HG03575 (cell line): ENCODE data around the gene ADAM29.
"Not testable (repeated sequence)": the region's sequence is repeated elsewhere in the genome, so short reads cannot be mapped to it uniquely, and the experiment has no call there.

Experiments
- ATAC-seq: cut with Tn5 transposase; IDR thresholded peaks from one replicate; pipeline ENCODE4 v1.9.1; 2021; ENCODE audit not compliant: unreplicated experiment, insufficient number of reproducible peaks, low FRiP score; ENCODE audit errors: extremely low read depth

ADAM29 gene

GRCh38 chr4:174918058-174918457, at the start of gene ADAM29:
Gene ADAM29 (plus strand): TSS chr4:174918358. CDS start chr4:174975526, 57,168 bp downstream.
- ATAC-seq: no peak

GRCh38 chr4:174869339-174869738, 48.8 kb upstream of the ADAM29 start:
- ATAC-seq: no peak

DNA sequence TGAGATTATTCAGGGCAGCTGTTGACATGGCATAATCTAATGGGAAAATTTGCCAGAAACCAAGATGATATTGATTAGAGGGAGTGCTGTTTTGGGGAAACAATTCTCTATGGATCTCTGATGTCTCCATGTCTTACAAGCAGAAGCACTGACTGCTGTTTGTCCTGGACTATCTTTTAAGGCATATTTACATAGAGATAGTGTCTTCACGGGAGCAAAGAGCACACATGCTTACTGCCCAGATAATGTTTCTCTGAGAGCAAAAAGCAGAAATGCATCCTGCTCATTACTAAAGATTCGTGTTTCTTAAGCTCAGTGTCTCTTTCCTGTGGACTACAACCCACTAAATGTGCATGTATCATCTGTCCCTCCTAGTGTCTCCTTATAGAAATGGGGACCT, 47.8 kb upstream of the ADAM29 start:
- ATAC-seq: no peak

DNA sequence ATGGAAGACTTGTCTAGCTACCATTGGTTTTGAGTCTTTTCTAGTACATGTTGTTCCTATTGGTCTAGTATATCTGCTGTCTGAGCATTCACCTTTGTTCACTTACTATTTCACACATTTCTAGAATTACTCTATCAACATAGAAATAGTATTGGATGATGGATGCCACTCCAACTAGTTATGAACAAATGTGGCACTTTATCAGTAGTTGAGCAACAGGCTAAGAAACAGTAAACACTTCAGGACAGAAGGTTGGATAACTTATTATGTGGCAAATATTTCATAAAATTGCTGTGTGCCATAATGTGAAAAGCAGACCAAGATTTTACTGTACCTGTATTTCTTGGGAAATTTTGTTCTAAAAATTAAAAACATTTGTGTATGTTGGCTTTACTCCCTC, 46.8 kb upstream of the ADAM29 start:
- no peak for ATAC-seq

DNA sequence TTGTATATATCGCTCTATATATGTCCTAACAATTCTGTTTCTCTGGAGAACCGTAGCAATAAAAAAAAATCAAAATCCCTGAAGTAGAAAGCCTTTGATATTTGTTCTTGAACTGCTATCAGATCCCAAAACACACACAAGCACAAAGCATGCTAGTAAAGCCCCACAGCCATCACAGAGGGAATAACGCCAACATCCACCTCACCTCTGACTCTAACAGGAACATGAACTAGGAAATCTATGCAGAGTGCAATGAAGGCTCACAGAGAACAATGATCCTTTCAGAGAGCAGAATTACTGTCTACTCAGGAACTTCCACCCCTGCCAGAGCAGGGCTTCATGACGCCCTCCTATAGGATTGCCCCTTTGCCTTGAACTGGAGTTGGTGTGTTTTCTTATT, 45.0 kb upstream of the ADAM29 start:
- ATAC-seq: not testable (repeated sequence)

- ATAC-seq: no peak
Observed at GRCh38 chr4:174873931-174874330, 44.2 kb upstream of the ADAM29 start.

- ATAC-seq: no peak
Observed at GRCh38 chr4:174874898-174875297, 43.3 kb upstream of the ADAM29 start.

GRCh38 chr4:174880001-174880400, 38.2 kb upstream of the ADAM29 start:
- no peak for ATAC-seq

GRCh38 chr4:174882317-174882992, 35.7 kb upstream of the ADAM29 start:
- no peak for ATAC-seq

- ATAC-seq: no peak
Observed at GRCh38 chr4:174907508-174907907, 10.7 kb upstream of the ADAM29 start.

DNA sequence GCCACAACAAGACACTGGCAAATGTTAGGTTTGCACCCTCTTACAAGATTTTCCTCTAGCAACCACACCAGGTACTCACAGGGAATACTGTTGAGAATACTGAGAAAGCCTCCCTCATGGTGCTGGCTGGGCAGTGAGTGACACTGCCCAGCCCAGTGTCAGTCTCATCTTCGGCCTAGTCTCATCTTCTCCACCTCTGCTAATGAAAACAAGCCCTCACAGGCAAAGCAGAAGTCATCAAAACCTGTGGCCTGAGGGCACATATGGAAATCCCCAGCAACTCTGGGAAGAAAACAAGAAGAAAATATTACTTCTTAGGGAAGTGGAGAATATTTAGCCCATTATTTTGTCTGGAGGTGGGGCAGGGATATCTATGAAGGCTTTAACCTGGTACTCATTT, 7.9 kb upstream of the ADAM29 start:
- no peak for ATAC-seq

GRCh38 chr4:174912919-174913543, 5.1 kb upstream of the ADAM29 start:
- ATAC-seq: no peak

GRCh38 chr4:174919886-174920423, 1.8 kb downstream of the ADAM29 start:
- ATAC-seq: no peak

- no peak for ATAC-seq
Observed at GRCh38 chr4:174926958-174927357, 8.8 kb downstream of the ADAM29 start.

DNA sequence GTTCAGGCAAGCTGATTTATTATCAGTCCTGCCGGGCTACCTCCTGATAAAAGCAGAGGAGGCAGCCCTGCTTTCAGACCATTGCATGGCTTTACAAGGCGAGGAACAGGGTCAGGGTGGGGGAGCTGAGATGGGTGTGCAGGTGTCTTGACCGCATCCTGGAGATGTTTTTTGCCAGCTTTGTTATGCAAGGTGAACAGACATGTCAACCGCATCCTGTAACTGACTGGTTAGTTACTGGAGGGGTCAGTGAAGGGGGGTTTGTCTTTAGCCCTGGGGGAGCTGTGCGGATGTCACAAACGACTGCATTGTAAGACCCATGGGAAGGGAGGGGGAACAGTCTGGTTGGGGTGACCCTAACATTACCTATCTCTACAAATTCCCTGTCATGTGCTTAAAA, 10.0 kb downstream of the ADAM29 start:
- ATAC-seq: no peak

- no peak for ATAC-seq
Observed at GRCh38 chr4:174928575-174929253, 10.6 kb downstream of the ADAM29 start.

- no peak for ATAC-seq
Observed at GRCh38 chr4:174929346-174929745, 11.2 kb downstream of the ADAM29 start.

DNA sequence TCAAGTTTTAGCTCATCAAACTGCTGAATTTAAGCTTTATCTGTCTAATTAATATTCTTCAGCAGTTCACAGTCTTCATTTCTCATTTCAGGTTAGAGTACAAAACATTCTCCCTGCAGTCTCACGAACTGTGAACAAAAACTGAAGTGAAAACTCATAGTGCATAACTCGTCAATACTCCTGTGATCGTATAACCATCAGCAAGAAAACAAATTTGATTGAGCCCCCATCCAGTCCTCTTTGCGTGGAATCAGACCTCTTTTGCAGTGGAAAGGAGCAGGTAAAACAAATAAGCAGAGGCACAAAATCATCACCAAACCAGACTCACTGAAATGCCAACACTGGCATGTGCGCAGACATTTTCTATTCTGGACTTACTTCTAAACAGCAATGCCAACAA, 12.7 kb downstream of the ADAM29 start:
- no peak for ATAC-seq

DNA sequence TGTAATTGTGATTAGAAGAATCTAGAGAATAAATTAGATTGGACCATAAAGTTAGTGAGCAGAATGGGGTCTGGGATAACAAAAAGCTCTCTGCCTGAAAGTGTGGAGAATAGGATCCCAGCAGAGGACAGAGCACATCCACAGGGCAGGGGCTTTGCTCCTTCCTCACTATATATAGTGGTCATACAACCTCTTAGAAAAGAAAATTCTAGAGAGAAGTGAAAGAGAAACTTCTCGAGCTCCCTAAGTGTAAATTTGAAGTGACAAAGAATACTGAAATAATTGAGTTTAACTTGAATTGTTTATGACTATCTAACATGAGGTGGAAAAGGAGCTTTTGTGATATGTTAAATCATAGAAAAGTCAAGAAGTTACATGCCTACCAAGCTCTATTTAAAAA, 14.9 kb downstream of the ADAM29 start:
- no peak for ATAC-seq

DNA sequence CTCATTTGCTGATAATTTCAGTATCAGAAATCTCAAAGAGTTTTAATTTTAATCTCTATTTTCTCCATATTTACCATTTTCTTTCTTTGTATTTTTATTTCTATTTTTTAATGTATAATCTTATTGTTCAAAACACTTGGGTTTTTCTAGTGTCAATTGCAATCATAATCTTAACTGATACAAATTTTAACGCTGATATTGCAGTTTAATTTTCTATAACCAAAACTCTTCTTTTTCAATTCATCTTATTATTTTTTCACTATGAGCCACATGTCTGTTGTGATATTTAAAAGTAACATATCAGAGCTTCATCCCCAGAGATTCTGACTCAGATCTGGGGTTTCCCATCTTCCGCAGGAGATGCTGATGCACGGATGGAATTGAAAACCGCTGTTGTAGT, 16.2 kb downstream of the ADAM29 start:
- no peak for ATAC-seq
